HG03097 (cell line): ENCODE measurements around the gene SPPL2A.
"Not testable (repeated sequence)": the region's sequence is repeated elsewhere in the genome, so short reads cannot be mapped to it uniquely, and the experiment has no call there.

Source experiments
- ATAC-seq: cut with Tn5 transposase; IDR thresholded peaks from one replicate; pipeline ENCODE4 v1.9.1; 2021; ENCODE audit not compliant: unreplicated experiment, low FRiP score

Gene SPPL2A

DNA sequence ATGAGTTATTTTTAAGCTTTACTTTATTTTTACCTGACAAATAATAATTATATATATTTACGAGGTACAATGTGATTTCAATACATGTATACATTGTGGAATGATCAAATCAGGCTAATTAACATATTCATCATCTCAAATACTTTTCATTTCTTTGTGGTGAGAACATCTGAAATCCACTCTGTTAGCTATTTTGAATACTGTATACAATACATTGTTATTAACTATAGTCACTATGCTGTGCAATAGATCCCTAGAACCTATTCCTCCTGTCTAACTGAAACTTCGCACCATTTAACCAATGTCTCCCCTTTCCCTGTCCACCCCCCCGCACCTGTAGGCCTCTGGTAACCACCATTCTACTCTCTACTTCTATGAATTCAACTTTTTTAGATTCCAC lies 7.9 kb upstream of the SPPL2A start:
- no peak for ATAC-seq

DNA sequence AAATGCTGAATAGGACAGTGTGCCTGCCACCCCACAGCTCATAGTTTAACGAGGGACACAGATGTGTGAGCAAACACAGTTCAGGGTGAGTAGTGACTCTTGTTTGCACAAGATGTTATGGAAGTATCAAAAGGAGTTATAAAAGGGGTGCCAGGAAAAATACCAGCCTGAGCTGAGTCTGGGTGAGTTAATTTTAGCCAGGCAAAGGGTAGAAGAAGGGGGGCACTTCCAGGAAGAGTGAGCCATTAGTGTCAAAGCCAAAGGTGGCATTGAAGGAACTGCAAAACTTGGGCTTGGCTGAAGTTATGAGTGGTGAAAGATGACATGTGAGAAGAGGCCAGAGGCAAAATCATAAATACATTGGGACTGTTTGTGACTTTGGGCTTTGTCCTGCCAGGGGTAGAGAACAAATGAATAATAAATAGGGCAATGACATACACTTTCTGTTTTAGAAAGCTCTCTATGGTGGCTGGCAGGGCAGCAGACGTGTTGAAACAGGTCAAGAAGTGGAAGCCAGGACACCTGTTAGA lies 1.9 kb upstream of the SPPL2A start:
- ATAC-seq = no peak

- no peak for ATAC-seq
These were observed 878 bp downstream of the SPPL2A start for GRCh38 chr15:50764461-50765194.

DNA sequence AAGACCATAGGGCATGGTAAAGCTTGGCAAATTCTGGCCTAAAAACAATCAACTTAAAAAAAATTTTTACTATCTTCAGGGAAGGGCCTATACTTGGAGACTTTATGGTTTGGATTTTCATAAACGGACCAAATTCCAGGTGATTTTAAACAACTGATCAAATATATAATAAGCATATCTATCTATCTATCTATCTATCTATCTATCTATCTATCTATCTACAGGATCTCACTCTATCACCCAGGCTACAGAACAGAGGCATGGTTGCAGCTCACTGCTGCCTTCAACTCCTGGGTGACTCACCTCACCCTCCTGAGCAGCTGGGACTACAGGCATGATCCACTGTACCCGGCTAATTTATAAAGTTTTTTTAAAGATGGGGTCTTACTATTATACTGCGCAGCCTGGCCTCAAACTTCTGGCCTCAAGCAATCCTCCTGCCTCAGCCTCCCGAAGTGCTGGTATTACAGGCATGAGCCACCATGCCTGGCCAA lies 6.7 kb downstream of the SPPL2A start:
- no peak for ATAC-seq

- ATAC-seq = no peak
These were observed 12.0 kb downstream of the SPPL2A start for GRCh38 chr15:50753463-50753862.

- ATAC-seq = no peak
These were observed 14.1 kb downstream of the SPPL2A start for GRCh38 chr15:50751394-50751793.

GRCh38 chr15:50750227-50750705 lies 15.2 kb downstream of the SPPL2A start:
- ATAC-seq = no peak

GRCh38 chr15:50747523-50747922 lies 18.0 kb downstream of the SPPL2A start:
- ATAC-seq = no peak

DNA sequence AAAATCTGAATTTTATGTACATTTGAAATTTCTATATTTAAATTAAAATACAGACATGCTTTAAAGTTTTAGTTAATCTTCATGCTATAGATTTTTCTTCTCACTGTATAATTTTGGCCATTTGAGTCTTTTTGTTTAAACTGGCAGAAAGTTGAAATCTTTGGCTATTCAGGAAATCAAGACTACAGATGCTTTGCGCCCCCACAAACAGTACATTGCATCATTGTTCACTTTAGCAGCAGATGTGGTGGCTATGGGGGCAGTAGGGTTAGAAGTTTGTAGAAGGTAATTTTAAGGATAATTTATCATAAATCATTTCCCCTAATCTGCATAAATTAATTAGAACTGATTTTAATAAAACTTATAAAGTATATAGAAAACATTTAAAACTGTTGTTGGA lies 20.9 kb downstream of the SPPL2A start:
- ATAC-seq = no peak

- ATAC-seq = no peak
These were observed 24.6 kb downstream of the SPPL2A start for GRCh38 chr15:50740955-50741354.

DNA sequence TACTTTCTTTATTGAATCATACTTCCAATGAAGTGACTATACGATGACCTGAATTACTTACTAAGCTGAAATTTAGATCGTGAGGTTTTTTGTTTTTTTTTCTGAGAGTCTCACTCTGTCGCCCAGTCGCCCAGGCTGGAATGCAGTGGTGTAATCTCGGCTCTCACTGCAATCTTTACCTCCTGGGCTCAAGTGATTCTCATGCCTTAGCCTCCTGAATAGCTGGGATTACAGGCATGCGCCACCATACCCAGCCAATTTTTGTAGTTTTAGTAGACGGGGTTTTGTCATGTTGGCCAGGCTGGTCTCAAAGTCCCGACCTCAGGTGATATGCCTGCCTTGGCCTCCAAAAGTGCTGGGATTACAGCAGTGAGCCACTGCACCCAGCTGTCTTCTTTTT lies 28.7 kb downstream of the SPPL2A start:
- ATAC-seq = no peak

- ATAC-seq = no peak
These were observed 30.4 kb downstream of the SPPL2A start for GRCh38 chr15:50735156-50735555.

DNA sequence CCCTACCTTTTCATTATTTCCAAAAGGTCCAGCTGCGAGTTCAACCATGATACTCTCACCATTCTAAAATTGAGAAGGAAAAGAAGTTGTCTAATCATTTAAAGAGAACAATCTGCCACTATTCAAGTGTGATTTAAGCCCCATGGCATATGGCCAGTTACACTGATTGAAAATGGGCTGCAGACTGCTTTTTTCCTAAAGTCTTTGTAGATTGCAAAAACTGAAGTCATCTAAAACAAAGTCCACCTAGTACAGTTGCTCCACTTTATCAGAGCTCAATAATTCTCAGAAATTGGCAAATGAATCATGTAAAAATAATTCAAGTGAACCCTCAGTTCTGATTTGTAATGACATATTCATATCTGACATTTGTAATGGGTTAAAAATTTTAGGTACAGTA lies 39.2 kb downstream of the SPPL2A start:
- no peak for ATAC-seq

DNA sequence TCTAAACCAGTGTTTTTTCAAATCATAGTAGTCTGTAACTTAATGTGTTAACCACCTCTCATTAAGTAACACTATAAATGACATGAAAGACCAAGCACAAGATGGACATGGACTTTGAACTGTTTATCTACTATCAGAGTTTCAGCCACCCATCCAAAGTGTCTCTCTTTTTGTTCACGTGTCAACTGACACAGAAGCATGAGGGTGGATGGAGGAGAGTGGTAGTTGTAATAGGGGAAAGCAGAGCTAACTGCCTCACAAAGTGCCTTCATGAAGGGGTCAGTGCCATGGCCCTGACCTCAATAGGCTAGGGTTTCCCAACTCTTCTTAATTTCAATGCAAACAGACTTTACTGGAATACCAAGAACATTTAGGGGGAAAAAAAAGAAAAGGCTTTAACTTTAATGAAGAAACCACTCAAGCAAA lies 46.8 kb downstream of the SPPL2A start:
- ATAC-seq = no peak

DNA sequence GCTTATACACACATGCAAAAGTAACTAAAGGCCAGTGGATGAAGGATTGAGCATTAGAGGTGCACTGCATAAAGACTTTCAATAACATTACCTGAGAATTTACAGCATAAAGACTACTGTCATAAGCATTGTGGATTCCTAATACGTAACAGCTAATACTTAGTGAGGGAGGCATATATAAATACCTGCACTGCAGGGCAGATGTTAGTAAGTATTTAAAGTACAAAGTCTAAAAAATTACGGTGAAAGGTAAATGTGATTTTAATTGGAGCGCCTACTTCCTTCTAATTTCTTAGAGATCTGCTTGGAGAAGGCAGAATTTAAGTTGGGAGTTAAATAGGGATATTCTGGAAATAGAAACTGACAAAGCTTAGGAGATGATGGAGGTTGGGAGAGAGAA lies 53.5 kb downstream of the SPPL2A start:
- no peak for ATAC-seq

DNA sequence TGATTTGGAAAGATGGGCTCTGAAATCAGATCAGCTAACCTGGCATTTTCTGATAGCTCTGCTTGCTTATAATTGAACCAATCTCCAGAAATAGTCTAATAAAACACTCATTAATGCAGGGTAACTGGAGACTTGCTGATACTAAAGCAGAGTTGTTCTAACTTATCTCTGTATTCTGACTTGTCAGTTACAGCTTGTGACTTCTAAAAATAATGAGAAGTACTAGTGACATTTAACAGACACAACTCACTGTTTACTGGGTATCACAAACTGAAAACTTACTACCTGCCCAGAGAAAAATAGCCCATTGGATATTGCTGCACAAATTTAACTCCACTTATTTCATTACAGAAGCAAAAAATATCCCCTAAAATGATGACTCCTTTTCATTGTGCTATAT lies 54.9 kb downstream of the SPPL2A start:
- ATAC-seq = no peak

GRCh38 chr15:50707878-50708427 lies 57.6 kb downstream of the SPPL2A start:
- no peak for ATAC-seq

GRCh38 chr15:50702762-50703334 lies 62.7 kb downstream of the SPPL2A start:
- no peak for ATAC-seq

GRCh38 chr15:50698101-50698500 lies 67.4 kb downstream of the SPPL2A start:
- no peak for ATAC-seq

DNA sequence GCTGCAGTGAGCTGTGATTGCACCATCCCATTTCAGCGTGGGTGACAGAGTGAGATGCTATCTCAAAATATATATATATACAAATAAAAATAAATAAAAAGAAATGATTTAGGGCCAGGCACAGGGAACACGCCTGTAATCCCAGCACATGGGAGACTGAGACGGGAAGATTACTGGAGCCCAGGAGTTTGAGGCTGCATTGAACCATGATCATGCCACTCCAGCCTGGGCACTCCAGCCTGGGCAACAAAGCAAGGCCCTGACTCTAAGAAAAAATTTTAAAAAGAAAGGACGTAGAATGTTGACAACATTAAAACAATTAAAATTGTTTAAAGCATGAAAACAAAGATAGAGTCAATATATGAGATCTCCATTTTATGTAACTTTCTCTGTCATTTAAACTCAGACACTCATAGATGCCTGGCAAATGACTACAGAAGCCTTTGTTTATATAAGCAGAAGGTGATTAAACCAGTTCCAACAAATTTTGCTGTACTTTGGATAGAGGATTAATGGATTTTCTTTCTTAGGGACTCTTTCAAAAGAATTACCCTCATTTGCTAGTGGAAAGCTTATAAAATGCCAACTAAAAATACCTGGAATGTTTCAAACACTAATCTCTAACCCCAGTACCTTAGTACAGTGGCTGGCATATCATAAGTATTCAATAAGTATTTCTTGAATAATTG lies 68.3 kb downstream of the SPPL2A start:
- ATAC-seq = no peak

DNA sequence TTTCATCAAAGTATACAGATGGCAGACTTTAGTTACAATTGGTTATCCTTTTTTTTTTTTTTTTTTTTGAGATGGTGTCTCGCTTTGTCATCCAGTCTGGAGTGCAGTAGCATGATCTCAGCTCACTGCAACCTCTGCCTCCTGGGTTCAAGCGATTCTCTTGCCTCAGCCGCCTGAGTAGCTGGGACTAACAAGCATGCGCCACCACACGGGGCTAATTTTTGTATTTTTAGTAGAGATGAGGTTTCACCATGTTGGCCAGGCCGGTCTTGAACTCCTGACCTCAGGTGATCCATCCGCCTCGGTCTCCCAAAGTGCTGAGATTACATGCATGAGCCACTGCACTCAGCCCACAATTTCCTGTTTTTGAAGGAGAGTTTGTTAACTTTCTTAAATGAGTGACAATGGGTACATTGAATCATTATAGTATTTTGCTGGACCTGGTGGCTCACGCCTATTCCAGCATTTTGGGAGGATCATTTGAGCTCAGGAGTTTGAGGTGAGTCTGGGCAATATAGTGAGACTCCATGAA lies 70.8 kb downstream of the SPPL2A start:
- not testable (repeated sequence) for ATAC-seq
